Measurements from ENCODE around the gene OOSP3.
"Not testable (repeated sequence)": the region's sequence is repeated elsewhere in the genome, so short reads cannot be mapped to it uniquely, and the experiment has no call there.

GRCh38 chr11:59848439-59848838 lies 30.1 kb upstream of the OOSP3 start:
- not testable (repeated sequence) for TF ChIP-seq SMC3 (conservative IDR thresholded peaks at IDR 0.05; ENCODE audit: poor library complexity); CTCF (IDR thresholded peaks at IDR 0.05; ENCODE audit: poor library complexity, severe bottlenecking); RAD21 (conservative IDR thresholded peaks at IDR 0.05); REST (IDR thresholded peaks at IDR 0.05; ENCODE audit: borderline replicate concordance); POLR2AphosphoS5 (IDR thresholded peaks at IDR 0.05); EP300 (conservative IDR thresholded peaks at IDR 0.05; ENCODE audit: poor library complexity, severe bottlenecking)
